ENCODE data around the gene CACNB4.

DNA sequence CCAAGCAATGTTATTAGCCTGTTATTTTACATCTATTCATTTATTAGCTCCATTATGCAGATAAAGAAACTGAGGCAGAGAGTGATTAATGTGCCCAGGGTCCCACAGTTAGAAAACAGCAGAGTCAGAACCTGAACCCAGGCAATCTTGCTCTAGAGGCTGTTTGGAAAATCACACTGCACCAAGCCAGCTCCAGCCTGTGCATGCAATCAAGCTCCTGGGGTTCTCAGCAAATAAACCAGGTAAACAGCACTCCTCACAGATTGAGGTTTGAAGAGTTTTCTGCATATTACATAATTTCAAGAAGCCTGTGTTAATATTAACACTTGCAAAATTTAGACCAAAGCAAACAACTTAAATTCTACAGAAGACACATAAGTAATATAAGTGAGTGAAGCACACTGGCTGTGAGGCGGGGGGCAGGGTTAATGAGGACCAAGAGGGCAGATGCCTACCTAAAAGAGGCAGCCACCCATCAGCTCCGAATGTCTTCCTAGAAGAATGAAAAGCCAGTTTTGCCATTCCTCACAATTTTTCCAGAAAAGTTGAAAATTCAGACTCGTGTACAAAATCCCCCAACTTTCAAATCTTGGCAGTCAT lies 35.4 kb downstream of the CACNB4 start:
- TF ChIP-seq, protein P1, sequence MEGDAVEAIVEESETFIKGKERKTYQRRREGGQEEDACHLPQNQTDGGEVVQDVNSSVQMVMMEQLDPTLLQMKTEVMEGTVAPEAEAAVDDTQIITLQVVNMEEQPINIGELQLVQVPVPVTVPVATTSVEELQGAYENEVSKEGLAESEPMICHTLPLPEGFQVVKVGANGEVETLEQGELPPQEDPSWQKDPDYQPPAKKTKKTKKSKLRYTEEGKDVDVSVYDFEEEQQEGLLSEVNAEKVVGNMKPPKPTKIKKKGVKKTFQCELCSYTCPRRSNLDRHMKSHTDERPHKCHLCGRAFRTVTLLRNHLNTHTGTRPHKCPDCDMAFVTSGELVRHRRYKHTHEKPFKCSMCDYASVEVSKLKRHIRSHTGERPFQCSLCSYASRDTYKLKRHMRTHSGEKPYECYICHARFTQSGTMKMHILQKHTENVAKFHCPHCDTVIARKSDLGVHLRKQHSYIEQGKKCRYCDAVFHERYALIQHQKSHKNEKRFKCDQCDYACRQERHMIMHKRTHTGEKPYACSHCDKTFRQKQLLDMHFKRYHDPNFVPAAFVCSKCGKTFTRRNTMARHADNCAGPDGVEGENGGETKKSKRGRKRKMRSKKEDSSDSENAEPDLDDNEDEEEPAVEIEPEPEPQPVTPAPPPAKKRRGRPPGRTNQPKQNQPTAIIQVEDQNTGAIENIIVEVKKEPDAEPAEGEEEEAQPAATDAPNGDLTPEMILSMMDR (conservative IDR thresholded peaks at IDR 0.05; ENCODE audit: low read length), result no peak
- TF ChIP-seq EZH2phosphoT487 (IDR thresholded peaks at IDR 0.05; ENCODE audit: borderline replicate concordance, low read depth, low read length), result no peak

Measured in OCI-LY7 (cell line).